IMR-90 (cell line): Measurements from ENCODE around the gene RBMXL3. TPM values are rescaled to one million over a fixed set of nuclear protein-coding genes. Genes with fewer than 3 reads are reported as not detected.

Source experiments
- ATAC-seq: fragments of 200-7000 bp; cut with Tn5 transposase; 2 replicates; pipeline ENCODE4 v1.9.1; 2020; ENCODE audit warnings: low read depth, mild to moderate bottlenecking, moderate library complexity
- BruUV-seq: library from RNA; stranded (reverse); fragments of 400-500 nt; replicated peaks from 2 replicates; lab custom pipeline; 2021; lab: Mats Ljungman, UMichigan
- CTCF ChIA-PET: fragments of 300-600 bp; formaldehyde crosslinking; extraction: SDS; loops from one replicate; lab custom pipeline; 2021; ENCODE audit warnings: antibody characterized with exemption; lab: Yijun Ruan, JAX
- POLR2A ChIA-PET: fragments of 300-600 bp; sonication (Branson Sonifier 250); formaldehyde crosslinking; loops from one replicate; lab custom pipeline; 2022; ENCODE audit warnings: antibody characterized with exemption; ENCODE audit not compliant: unreplicated experiment; lab: Charles Lee
- DNase-seq: peaks from one replicate; pipeline ENCODE4 v3.0.0; 2013
- H2AFZ ChIP-seq: replicated peaks from 2 replicates; pipeline ENCODE3; 2013; ENCODE audit warnings: low read length, mild to moderate bottlenecking; ENCODE audit not compliant: poor library complexity
- H2AK5ac ChIP-seq: 2 replicates; pipeline ENCODE4 v1.6.1; 2013; ENCODE audit warnings: low read depth, low read length, inconsistent platforms
- H2AK9ac ChIP-seq: replicated peaks from 2 replicates; pipeline ENCODE3; 2013; ENCODE audit warnings: mild to moderate bottlenecking, low read depth, low read length, moderate library complexity; ENCODE audit not compliant: poor library complexity
- H2BK120ac ChIP-seq: 2 replicates; pipeline ENCODE4 v1.6.1; 2013; ENCODE audit warnings: low read depth, low read length, inconsistent platforms
- H2BK15ac ChIP-seq: 3 replicates; pipeline ENCODE4 v1.6.1; 2013; ENCODE audit warnings: low read depth, low read length, inconsistent platforms
- H2BK20ac ChIP-seq: 2 replicates; pipeline ENCODE4 v1.6.1; 2013; ENCODE audit warnings: low read depth, mild to moderate bottlenecking, inconsistent platforms, low read length, moderate library complexity
- H2BK5ac ChIP-seq: 2 replicates; pipeline ENCODE4 v1.6.1; 2013; ENCODE audit warnings: mild to moderate bottlenecking, low read depth, low read length, inconsistent platforms; ENCODE audit not compliant: poor library complexity, severe bottlenecking
- H3K14ac ChIP-seq: replicated peaks from 2 replicates; pipeline ENCODE4 v1.6.1; 2013; ENCODE audit warnings: low read depth, low read length, inconsistent platforms
- H3K18ac ChIP-seq: 2 replicates; pipeline ENCODE4 v1.6.1; 2013; ENCODE audit warnings: low read depth, low read length, control low read depth
- H3K23ac ChIP-seq: 2 replicates; pipeline ENCODE4 v1.6.1; 2013; ENCODE audit warnings: low read depth, low read length, inconsistent platforms
- H3K27ac ChIP-seq: 2 replicates; pipeline ENCODE4 v1.5.1; 2013; ENCODE audit warnings: mild to moderate bottlenecking, control low read depth, low read length; ENCODE audit not compliant: insufficient read depth
- H3K27me3 ChIP-seq: 2 replicates; pipeline ENCODE4 v1.6.1; 2013; ENCODE audit warnings: low read length; ENCODE audit not compliant: control insufficient read depth, insufficient read depth
- H3K36me3 ChIP-seq: 2 replicates; pipeline ENCODE4 v1.6.1; 2013; ENCODE audit warnings: low read length, mixed read lengths; ENCODE audit not compliant: control insufficient read depth, insufficient read depth
- H3K4ac ChIP-seq: 2 replicates; pipeline ENCODE4 v1.6.1; 2013; ENCODE audit warnings: low read depth, low read length, inconsistent platforms
- H3K4me1 ChIP-seq: 2 replicates; pipeline ENCODE4 v1.6.1; 2013; ENCODE audit warnings: low read length, mixed read lengths; ENCODE audit not compliant: control insufficient read depth, insufficient read depth
- H3K4me2 ChIP-seq: 2 replicates; pipeline ENCODE4 v1.6.1; 2013; ENCODE audit warnings: low read depth, mild to moderate bottlenecking, control low read depth, low read length, moderate library complexity
- H3K4me3 ChIP-seq: 2 replicates; pipeline ENCODE4 v1.5.1; 2013; ENCODE audit warnings: low read depth, mild to moderate bottlenecking, control low read depth, low read length, moderate library complexity; ENCODE audit not compliant: insufficient read depth
- H3K56ac ChIP-seq: 2 replicates; pipeline ENCODE4 v1.6.1; 2013; ENCODE audit warnings: low read length, inconsistent platforms; ENCODE audit not compliant: insufficient read depth; ENCODE audit errors: extremely low read depth
- H3K79me1 ChIP-seq, 2 experiments: 2 replicates each; pipeline ENCODE4 v1.6.1; 2013; ENCODE audit warnings: low read length in 2 of 2, inconsistent platforms in 1 of 2, low read depth in 1 of 2
- H3K9ac ChIP-seq: 2 replicates; pipeline ENCODE4 v1.6.1; 2013; ENCODE audit warnings: low read depth, low read length, control low read depth
- H3K9me1 ChIP-seq: 2 replicates; pipeline ENCODE4 v1.6.1; 2013; ENCODE audit warnings: low read length, inconsistent platforms; ENCODE audit not compliant: insufficient read depth
- H3K9me3 ChIP-seq: 2 replicates; pipeline ENCODE4 v1.6.1; 2013; ENCODE audit warnings: low read length; ENCODE audit not compliant: control insufficient read depth, insufficient read depth
- H4K20me1 ChIP-seq: 2 replicates; pipeline ENCODE4 v1.6.1; 2013; ENCODE audit warnings: low read length, inconsistent platforms; ENCODE audit not compliant: insufficient read depth
- H4K5ac ChIP-seq: 2 replicates; pipeline ENCODE4 v1.6.1; 2013; ENCODE audit warnings: mild to moderate bottlenecking, low read depth, low read length, control low read depth
- H4K8ac ChIP-seq, 2 experiments: 2 replicates each; pipeline ENCODE4 v1.6.1; 2013; ENCODE audit warnings: low read depth in 2 of 2, low read length in 2 of 2, control low read depth in 1 of 2, inconsistent platforms in 1 of 2
- H4K91ac ChIP-seq: 2 replicates; pipeline ENCODE4 v1.6.1; 2013; ENCODE audit warnings: low read depth, low read length, inconsistent platforms; ENCODE audit not compliant: insufficient read depth
- CEBPB ChIP-seq: IDR thresholded peaks from 2 replicates; pipeline ENCODE4 v1.6.1; 2012; ENCODE audit warnings: low read depth, low read length, improper control_type of control experiment
- SMC3 ChIP-seq: fragments of 150-350 bp; IDR thresholded peaks from 2 replicates; pipeline ENCODE4 v1.6.1; 2016; ENCODE audit warnings: low read depth, mild to moderate bottlenecking, antibody characterized with exemption, low read length, moderate library complexity
- WGBS, 2 experiments: methylation state at CpG; one replicate each; pipeline versions ENCODE4 v1.1.5 to v1.1.7; 2013; ENCODE audit warnings: missing lambda C conversion rate in 2 of 2; ENCODE audit not compliant: insufficient read length in 1 of 2; ENCODE audit errors: extremely low coverage in 2 of 2; 5-methylcytosine and 5-hydroxymethylcytosine counted together
- dilution Hi-C: fragments of 300-500 bp; cut with HindIII; formaldehyde crosslinking; loops from one replicate; pipeline ENCODE4 v1.14.3; 2018; ENCODE audit warnings: low sequenced_read_pairs; ENCODE audit not compliant: unreplicated experiment
- in situ Hi-C: fragments of 300-500 bp; cut with MboI; formaldehyde crosslinking; loops from 3 replicates; pipeline ENCODE4 v1.14.3; 2019; ENCODE audit warnings: low sequenced_read_pairs, inconsistent platforms, mixed read lengths
- intact Hi-C: fragments of 100-400 bp; cut with micrococcal nuclease; formaldehyde crosslinking; loops from 2 replicates; pipeline ENCODE4 v1.10.0; 2022
- polyA plus RNA-seq, 3 experiments: library from polyadenylated mRNA; depleted of rRNA; stranded (reverse); fragments of >200 nt; gene quantifications; 2 replicates each; pipeline ENCODE4 v1.2.3, GENCODE V29; 2012; ENCODE audit warnings: low replicate concordance in 1 of 3
- total RNA-seq: library from RNA; depleted of rRNA; stranded (reverse); fragments of >200 nt; gene quantifications from 2 replicates; pipeline ENCODE4 v1.2.3, GENCODE V29; 2012

Gene RBMXL3
- total and polyA plus RNA-seq, 2 of the 4 experiments (the other 2 are of a cell fraction) = not detected

DNA sequence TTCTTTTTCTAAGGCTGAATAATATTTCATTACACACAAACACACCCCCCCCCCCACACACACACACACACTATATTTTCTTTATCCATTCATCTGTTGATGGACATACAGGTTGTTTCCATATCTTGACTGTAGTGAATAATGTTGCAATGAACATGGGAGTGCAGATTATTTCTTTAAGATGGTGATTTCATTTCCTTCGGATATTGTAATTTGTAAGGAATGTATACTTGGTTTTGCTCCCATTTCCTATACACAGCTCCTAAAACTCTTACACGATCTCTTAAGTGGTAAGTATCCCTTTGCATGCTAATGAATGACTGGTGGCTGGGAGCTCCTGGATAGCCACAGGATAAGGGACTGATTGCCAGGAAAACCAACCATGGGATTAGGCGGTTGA is 14.7 kb upstream of the RBMXL3 start:
- ATAC-seq (no peak; the same call in none of the 2 replicates), DNase-seq (peak; percentile 66)
- Histone ChIP-seq H2AK5ac (no peak overlapping the region), H3K4me2 (no peak overlapping the region), H3K9ac (no peak overlapping the region), H3K4ac (peak overlapping the region; percentile 19; the same call in 1 of the 2 replicates), H3K36me3 (no peaks in the 10 kb centered on the region), H2AFZ (no peak overlapping the region), H3K23ac (no peak overlapping the region), H4K5ac (peak overlapping the region; percentile 19; the same call in 1 of the 2 replicates), H3K4me3 (no peak overlapping the region), H3K27me3 (peaks cover 3% of the 10 kb centered on the region; the same call in 1 of the 2 replicates), H3K79me1 (no peaks in the 10 kb centered on the region), H3K14ac (peak overlapping the region; percentile 10; the same call in 1 of the 2 replicates), H2BK15ac (no peak overlapping the region), H2BK5ac (peak overlapping the region; percentile 29), H3K27ac (no peak overlapping the region), H2BK20ac (peak overlapping the region; percentile 82), H4K8ac (peak overlapping the region in 1 of 2 experiments; percentile 35; a peak in 1 of 4 replicates), H3K9me1 (0 out of 2 replicates have a peak, but pooled peaks cover 2% of the 10 kb centered on the region), H3K56ac (no peak overlapping the region), H3K4me1 (no peaks in the 10 kb centered on the region; the same call in 1 of the 2 replicates), H3K18ac (peak overlapping the region; percentile 9; the same call in 1 of the 2 replicates), H4K20me1 (no peaks in the 10 kb centered on the region), H2AK9ac (no peak overlapping the region), H2BK120ac (peak overlapping the region; percentile 56), H4K91ac (peak overlapping the region; percentile 38; the same call in 1 of the 2 replicates), H3K9me3 (no peaks in the 10 kb centered on the region)
- no peak for TF ChIP-seq SMC3
- peak; percentile 53; the same call in 1 of the 2 replicates for TF ChIP-seq CEBPB
- CTCF ChIA-PET = no interaction called here
- POLR2A ChIA-PET = no interaction called here
- 100% methylated on average over 1 of the region's 3 CpGs; no CpG with 5 or more reads in 1 of the 2 experiments for WGBS, 2 experiments
- dilution Hi-C loops (no loop called here), in situ Hi-C loops (no loop called here), intact Hi-C loops (no loop called here)
- no TSS peak for BruUV-seq
